HCT116 (cell line): ENCODE measurements around the gene SLC25A10.

ENCODE experiments used
- EZH2phosphoT487 ChIP-seq: fragments of 200-600 bp; IDR thresholded peaks from 2 replicates; pipeline ENCODE4 v1.6.1; 2018; ENCODE audit warnings: antibody characterized with exemption, borderline replicate concordance
- JUND ChIP-seq: IDR thresholded peaks from 2 replicates; pipeline ENCODE4 v1.6.1; 2012
- POLR2A ChIP-seq: IDR thresholded peaks from 2 replicates; pipeline ENCODE4 v1.7.0; 2011; ENCODE audit warnings: borderline replicate concordance; ENCODE audit not compliant: insufficient read depth, insufficient read length; ENCODE audit errors: extremely low read depth
- RAD21 ChIP-seq: IDR thresholded peaks from 2 replicates; pipeline ENCODE4 v1.6.1; 2012; ENCODE audit warnings: low read depth, mild to moderate bottlenecking
- SIN3A ChIP-seq: IDR thresholded peaks from 2 replicates; pipeline ENCODE4 v1.6.1; 2012; ENCODE audit warnings: low read depth
- SP1 ChIP-seq: IDR thresholded peaks from 2 replicates; pipeline ENCODE4 v1.6.1; 2012; ENCODE audit warnings: low read depth
- SRF ChIP-seq: IDR thresholded peaks from 2 replicates; pipeline ENCODE4 v1.6.1; 2012; ENCODE audit warnings: low read depth
- YY1 ChIP-seq: IDR thresholded peaks from 2 replicates; pipeline ENCODE4 v1.6.1; 2011; ENCODE audit warnings: low read length, low read depth, moderate library complexity, mild to moderate bottlenecking; ENCODE audit not compliant: insufficient replicate concordance; ENCODE audit errors: extremely low read depth
- TF ChIP-seq, protein P1 (sequence below), 3 experiments: fragments of 200-600 bp in 1 of 3; sonication (generic) in 1 of 3; IDR thresholded peaks in 2 of 3; conservative IDR thresholded peaks in 1 of 3; 2 replicates each; pipeline ENCODE4 v1.5.1; 2012 to 2017; ENCODE audit warnings: low read depth in 2 of 3, low read length in 2 of 3, antibody characterized with exemption in 1 of 3, borderline replicate concordance in 1 of 3, control low read depth in 1 of 3, mild to moderate bottlenecking in 1 of 3, mixed read lengths in 1 of 3, mixed run types in 1 of 3, moderate library complexity in 1 of 3; ENCODE audit not compliant: insufficient read depth in 1 of 3
- TF ChIP-seq, protein P2 (sequence below): IDR thresholded peaks from 2 replicates; pipeline ENCODE4 v1.6.1; 2012
- TF ChIP-seq, protein P3 (sequence below): IDR thresholded peaks from 2 replicates; pipeline ENCODE4 v1.6.1; 2012; ENCODE audit warnings: low read depth
- TF ChIP-seq, protein P4 (sequence below): IDR thresholded peaks from 2 replicates; pipeline ENCODE4 v1.6.1; 2012

DNA sequence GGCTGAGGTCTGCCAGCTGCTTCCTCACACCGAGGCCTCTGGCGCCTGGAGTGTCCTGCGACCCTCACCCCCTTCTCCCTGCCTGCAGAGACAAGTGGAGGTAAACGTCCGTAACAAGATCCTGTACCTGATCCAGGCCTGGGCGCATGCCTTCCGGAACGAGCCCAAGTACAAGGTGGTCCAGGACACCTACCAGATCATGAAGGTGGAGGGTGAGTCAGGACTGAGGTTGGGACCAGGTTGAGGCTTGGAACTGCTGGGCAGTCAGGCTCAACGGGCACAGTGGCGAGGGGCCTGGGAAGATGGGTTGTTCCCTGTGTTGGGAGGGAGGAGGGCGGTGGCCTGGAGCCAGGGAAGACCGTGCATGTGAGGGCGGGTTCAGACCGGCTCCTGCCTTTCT, 23.5 kb upstream of the SLC25A10 start:
- no peak for TF ChIP-seq SIN3A
- TF ChIP-seq, protein P1, sequence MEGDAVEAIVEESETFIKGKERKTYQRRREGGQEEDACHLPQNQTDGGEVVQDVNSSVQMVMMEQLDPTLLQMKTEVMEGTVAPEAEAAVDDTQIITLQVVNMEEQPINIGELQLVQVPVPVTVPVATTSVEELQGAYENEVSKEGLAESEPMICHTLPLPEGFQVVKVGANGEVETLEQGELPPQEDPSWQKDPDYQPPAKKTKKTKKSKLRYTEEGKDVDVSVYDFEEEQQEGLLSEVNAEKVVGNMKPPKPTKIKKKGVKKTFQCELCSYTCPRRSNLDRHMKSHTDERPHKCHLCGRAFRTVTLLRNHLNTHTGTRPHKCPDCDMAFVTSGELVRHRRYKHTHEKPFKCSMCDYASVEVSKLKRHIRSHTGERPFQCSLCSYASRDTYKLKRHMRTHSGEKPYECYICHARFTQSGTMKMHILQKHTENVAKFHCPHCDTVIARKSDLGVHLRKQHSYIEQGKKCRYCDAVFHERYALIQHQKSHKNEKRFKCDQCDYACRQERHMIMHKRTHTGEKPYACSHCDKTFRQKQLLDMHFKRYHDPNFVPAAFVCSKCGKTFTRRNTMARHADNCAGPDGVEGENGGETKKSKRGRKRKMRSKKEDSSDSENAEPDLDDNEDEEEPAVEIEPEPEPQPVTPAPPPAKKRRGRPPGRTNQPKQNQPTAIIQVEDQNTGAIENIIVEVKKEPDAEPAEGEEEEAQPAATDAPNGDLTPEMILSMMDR (IDR thresholded peaks at IDR 0.05 in 2 of 3, conservative IDR thresholded peaks at IDR 0.05 in 1 of 3; ENCODE audit: borderline replicate concordance in 1 of 3, insufficient read depth in 1 of 3, low read depth in 2 of 3, low read length in 2 of 3): no peak
- no peak for TF ChIP-seq SRF
- TF ChIP-seq, protein P2, sequence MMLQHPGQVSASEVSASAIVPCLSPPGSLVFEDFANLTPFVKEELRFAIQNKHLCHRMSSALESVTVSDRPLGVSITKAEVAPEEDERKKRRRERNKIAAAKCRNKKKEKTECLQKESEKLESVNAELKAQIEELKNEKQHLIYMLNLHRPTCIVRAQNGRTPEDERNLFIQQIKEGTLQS: no peak
- TF ChIP-seq EZH2phosphoT487: no peak
- no peak for TF ChIP-seq YY1
- TF ChIP-seq POLR2A: no peak
- no peak for TF ChIP-seq SP1
- TF ChIP-seq, protein P3, sequence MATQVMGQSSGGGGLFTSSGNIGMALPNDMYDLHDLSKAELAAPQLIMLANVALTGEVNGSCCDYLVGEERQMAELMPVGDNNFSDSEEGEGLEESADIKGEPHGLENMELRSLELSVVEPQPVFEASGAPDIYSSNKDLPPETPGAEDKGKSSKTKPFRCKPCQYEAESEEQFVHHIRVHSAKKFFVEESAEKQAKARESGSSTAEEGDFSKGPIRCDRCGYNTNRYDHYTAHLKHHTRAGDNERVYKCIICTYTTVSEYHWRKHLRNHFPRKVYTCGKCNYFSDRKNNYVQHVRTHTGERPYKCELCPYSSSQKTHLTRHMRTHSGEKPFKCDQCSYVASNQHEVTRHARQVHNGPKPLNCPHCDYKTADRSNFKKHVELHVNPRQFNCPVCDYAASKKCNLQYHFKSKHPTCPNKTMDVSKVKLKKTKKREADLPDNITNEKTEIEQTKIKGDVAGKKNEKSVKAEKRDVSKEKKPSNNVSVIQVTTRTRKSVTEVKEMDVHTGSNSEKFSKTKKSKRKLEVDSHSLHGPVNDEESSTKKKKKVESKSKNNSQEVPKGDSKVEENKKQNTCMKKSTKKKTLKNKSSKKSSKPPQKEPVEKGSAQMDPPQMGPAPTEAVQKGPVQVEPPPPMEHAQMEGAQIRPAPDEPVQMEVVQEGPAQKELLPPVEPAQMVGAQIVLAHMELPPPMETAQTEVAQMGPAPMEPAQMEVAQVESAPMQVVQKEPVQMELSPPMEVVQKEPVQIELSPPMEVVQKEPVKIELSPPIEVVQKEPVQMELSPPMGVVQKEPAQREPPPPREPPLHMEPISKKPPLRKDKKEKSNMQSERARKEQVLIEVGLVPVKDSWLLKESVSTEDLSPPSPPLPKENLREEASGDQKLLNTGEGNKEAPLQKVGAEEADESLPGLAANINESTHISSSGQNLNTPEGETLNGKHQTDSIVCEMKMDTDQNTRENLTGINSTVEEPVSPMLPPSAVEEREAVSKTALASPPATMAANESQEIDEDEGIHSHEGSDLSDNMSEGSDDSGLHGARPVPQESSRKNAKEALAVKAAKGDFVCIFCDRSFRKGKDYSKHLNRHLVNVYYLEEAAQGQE: no peak
- TF ChIP-seq JUND: no peak
- TF ChIP-seq, protein P4, sequence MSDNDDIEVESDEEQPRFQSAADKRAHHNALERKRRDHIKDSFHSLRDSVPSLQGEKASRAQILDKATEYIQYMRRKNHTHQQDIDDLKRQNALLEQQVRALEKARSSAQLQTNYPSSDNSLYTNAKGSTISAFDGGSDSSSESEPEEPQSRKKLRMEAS: no peak
- no peak for TF ChIP-seq RAD21
